H9 (cell line): ENCODE measurements around the gene WDR70. TPM values are rescaled to one million over a fixed set of nuclear protein-coding genes. Genes with fewer than 3 reads are reported as not detected.

Experiments used
- DNase-seq: peaks from one replicate; pipeline ENCODE4 v3.0.0-alpha.2; 2017
- H2AFZ ChIP-seq: one replicate; pipeline ENCODE4 v1.6.1; 2013; ENCODE audit warnings: mild to moderate bottlenecking, low read length, control low read depth, moderate library complexity
- H2AK5ac ChIP-seq: 2 replicates; pipeline ENCODE4 v1.6.1; 2013; ENCODE audit warnings: low read length, control low read depth, mixed read lengths; ENCODE audit not compliant: insufficient read length
- H2BK120ac ChIP-seq: one replicate; pipeline ENCODE4 v1.6.1; 2013; ENCODE audit warnings: low read depth, mild to moderate bottlenecking, low read length, control low read depth, inconsistent platforms; ENCODE audit not compliant: poor library complexity, severe bottlenecking
- H2BK12ac ChIP-seq: 2 replicates; pipeline ENCODE4 v1.6.1; 2013; ENCODE audit warnings: low read length, control low read depth, mixed read lengths, low read depth; ENCODE audit not compliant: insufficient read length
- H2BK15ac ChIP-seq: 2 replicates; pipeline ENCODE4 v1.6.1; 2013; ENCODE audit warnings: low read depth, low read length, control low read depth
- H2BK20ac ChIP-seq: one replicate; pipeline ENCODE4 v1.6.1; 2013; ENCODE audit warnings: low read depth, mild to moderate bottlenecking, low read length, control low read depth, inconsistent platforms; ENCODE audit not compliant: poor library complexity, severe bottlenecking
- H2BK5ac ChIP-seq: 2 replicates; pipeline ENCODE4 v1.6.1; 2013; ENCODE audit warnings: low read length, control low read depth, mixed read lengths; ENCODE audit not compliant: insufficient read length
- H3K14ac ChIP-seq: 2 replicates; pipeline ENCODE4 v1.6.1; 2013; ENCODE audit warnings: low read length, control low read depth; ENCODE audit not compliant: insufficient read depth
- H3K18ac ChIP-seq: 2 replicates; pipeline ENCODE4 v1.6.1; 2013; ENCODE audit warnings: low read depth, mild to moderate bottlenecking, mixed read lengths, low read length, control low read depth; ENCODE audit not compliant: insufficient read length
- H3K23ac ChIP-seq: 2 replicates; pipeline ENCODE4 v1.6.1; 2013; ENCODE audit warnings: low read length, control low read depth, mixed read lengths, low read depth; ENCODE audit not compliant: insufficient read length
- H3K23me2 ChIP-seq: 2 replicates; pipeline ENCODE4 v1.6.1; 2013; ENCODE audit warnings: low read depth, mild to moderate bottlenecking, mixed read lengths, low read length, control low read depth; ENCODE audit not compliant: insufficient read length, poor library complexity, severe bottlenecking
- H3K27ac ChIP-seq: 2 replicates; pipeline ENCODE4 v1.5.1; 2013; ENCODE audit warnings: low read length, control low read depth, mixed read lengths, low read depth; ENCODE audit not compliant: insufficient read length
- H3K27me3 ChIP-seq: 2 replicates; pipeline ENCODE4 v1.6.1; 2013; ENCODE audit warnings: low read length, control low read depth, inconsistent platforms; ENCODE audit not compliant: insufficient read depth
- H3K4ac ChIP-seq: 2 replicates; pipeline ENCODE4 v1.6.1; 2013; ENCODE audit warnings: low read depth, mild to moderate bottlenecking, control low read depth, inconsistent platforms, low read length, moderate library complexity
- H3K4me1 ChIP-seq: 2 replicates; pipeline ENCODE4 v1.6.1; 2013; ENCODE audit warnings: low read length, control low read depth, inconsistent platforms; ENCODE audit not compliant: insufficient read depth
- H3K4me2 ChIP-seq: 2 replicates; pipeline ENCODE4 v1.6.1; 2013; ENCODE audit warnings: low read length, control low read depth, mixed read lengths; ENCODE audit not compliant: insufficient read length, insufficient read depth
- H3K56ac ChIP-seq: 2 replicates; pipeline ENCODE4 v1.6.1; 2013; ENCODE audit warnings: low read depth, mild to moderate bottlenecking, mixed read lengths, low read length, control low read depth; ENCODE audit not compliant: insufficient read length
- H3K79me1 ChIP-seq: 2 replicates; pipeline ENCODE4 v1.6.1; 2013; ENCODE audit warnings: low read depth, mild to moderate bottlenecking, moderate library complexity, low read length, control low read depth, inconsistent platforms; ENCODE audit not compliant: insufficient read depth, poor library complexity, severe bottlenecking
- H3K79me2 ChIP-seq: 2 replicates; pipeline ENCODE4 v1.6.1; 2013; ENCODE audit warnings: low read length, control low read depth, inconsistent platforms; ENCODE audit not compliant: insufficient read depth
- H3K9ac ChIP-seq: 2 replicates; pipeline ENCODE4 v1.6.1; 2013; ENCODE audit warnings: low read length, control low read depth, mixed read lengths; ENCODE audit not compliant: insufficient read length; ENCODE audit errors: extremely low read depth
- H3K9me3 ChIP-seq: one replicate; pipeline ENCODE4 v1.6.1; 2013; ENCODE audit warnings: low read depth, low read length, inconsistent platforms; ENCODE audit not compliant: control insufficient read depth
- H3T11ph ChIP-seq: one replicate; pipeline ENCODE4 v1.6.1; 2013; ENCODE audit warnings: mild to moderate bottlenecking, low read length, control low read depth, inconsistent platforms
- H4K20me1 ChIP-seq: one replicate; pipeline ENCODE4 v1.6.1; 2013; ENCODE audit not compliant: control insufficient read depth, insufficient read length, insufficient read depth
- H4K5ac ChIP-seq: 2 replicates; pipeline ENCODE4 v1.6.1; 2013; ENCODE audit warnings: low read depth, mild to moderate bottlenecking, mixed read lengths, low read length, control low read depth; ENCODE audit not compliant: insufficient read length
- H4K8ac ChIP-seq: replicated peaks from 2 replicates; pipeline ENCODE4 v1.6.1; 2013; ENCODE audit warnings: low read length, control low read depth, mixed read lengths, low read depth; ENCODE audit not compliant: insufficient read length
- H4K91ac ChIP-seq: 2 replicates; pipeline ENCODE4 v1.6.1; 2013; ENCODE audit warnings: low read depth, mild to moderate bottlenecking, moderate library complexity, mixed read lengths, low read length, control low read depth; ENCODE audit not compliant: insufficient read length
- H3K27ac Mint-ChIP-seq, 3 experiments: 2 replicates in 2 of 3; 3 replicates in 1 of 3; pipeline ENCODE4 v1.8.0; 2020 to 2021; ENCODE audit warnings: mixed read lengths in 3 of 3, mild to moderate bottlenecking in 1 of 3, moderate library complexity in 1 of 3
- H3K27me3 Mint-ChIP-seq: 2 replicates; pipeline ENCODE4 v1.8.0; 2021; ENCODE audit warnings: low read depth, mild to moderate bottlenecking, moderate library complexity, mixed read lengths
- H3K36me3 Mint-ChIP-seq, 3 experiments: 2 replicates in 2 of 3; 3 replicates in 1 of 3; pipeline ENCODE4 v1.8.0; 2020 to 2021; ENCODE audit warnings: low read depth in 3 of 3, mixed read lengths in 3 of 3; ENCODE audit not compliant: insufficient read depth in 1 of 3
- H3K4me1 Mint-ChIP-seq, 2 experiments: 2 replicates each; pipeline ENCODE4 v1.8.0; 2020; ENCODE audit warnings: mixed read lengths in 2 of 2
- H3K4me3 Mint-ChIP-seq, 2 experiments: 2 replicates in 1 of 2; 3 replicates in 1 of 2; pipeline ENCODE4 v1.8.0; 2020 to 2021; ENCODE audit warnings: mild to moderate bottlenecking in 2 of 2, mixed read lengths in 2 of 2, moderate library complexity in 1 of 2
- H3K9me3 Mint-ChIP-seq, 2 experiments: 2 replicates in 1 of 2; 3 replicates in 1 of 2; pipeline ENCODE4 v1.8.0; 2020; ENCODE audit warnings: mild to moderate bottlenecking in 2 of 2, mixed read lengths in 2 of 2, moderate library complexity in 1 of 2
- WGBS: extraction: QIAGEN DNeasy Blood & Tissue Kit; methylation state at CpG from one replicate; pipeline ENCODE4 v1.1.7; 2013; ENCODE audit warnings: missing lambda C conversion rate, low lambda C conversion rate, mixed read lengths; ENCODE audit not compliant: insufficient read length; ENCODE audit errors: extremely low coverage; 5-methylcytosine and 5-hydroxymethylcytosine counted together
- total RNA-seq: library from RNA; stranded (reverse); gene quantifications from 2 replicates; pipeline ENCODE4 v1.2.1, GENCODE V29; 2021
- TF ChIP-seq, protein P1 (sequence below): fragments of 200-600 bp; sonication (generic); conservative IDR thresholded peaks from 3 replicates; pipeline ENCODE4 v1.8.0; 2021; ENCODE audit warnings: antibody characterized with exemption, mild to moderate bottlenecking

The WDR70 gene
- total RNA-seq, 1 experiment from 2014 or later = 38.1 TPM

GRCh38 chr5:37776826-37777225, 397.7 kb downstream of the WDR70 start:
- Histone ChIP-seq H3K9me3 (no peaks in the 10 kb centered on the region), H3K27ac (no peak overlapping the region), H4K91ac (no peak overlapping the region), H3K4me2 (no peak overlapping the region), H3K4me1 (no peaks in the 10 kb centered on the region), H3K56ac (no peak overlapping the region), H3K4ac (no peak overlapping the region), H2BK20ac (no peak overlapping the region), H3K27me3 (no peaks in the 10 kb centered on the region), H4K5ac (no peak overlapping the region), H4K8ac (no peak overlapping the region), H2AFZ (no peak overlapping the region), H3K18ac (no peak overlapping the region), H4K20me1 (no peaks in the 10 kb centered on the region), H3K23me2 (no peaks in the 10 kb centered on the region), H2BK5ac (no peak overlapping the region), H2BK12ac (no peak overlapping the region), H3T11ph (no peak overlapping the region), H2BK15ac (no peak overlapping the region), H3K9ac (no peak overlapping the region), H2BK120ac (no peak overlapping the region), H3K79me2 (no peaks in the 10 kb centered on the region), H3K14ac (no peak overlapping the region), H3K79me1 (no peaks in the 10 kb centered on the region), H2AK5ac (no peak overlapping the region), H3K23ac (no peak overlapping the region)
- no peak for DNase-seq
- TF ChIP-seq, protein P1, sequence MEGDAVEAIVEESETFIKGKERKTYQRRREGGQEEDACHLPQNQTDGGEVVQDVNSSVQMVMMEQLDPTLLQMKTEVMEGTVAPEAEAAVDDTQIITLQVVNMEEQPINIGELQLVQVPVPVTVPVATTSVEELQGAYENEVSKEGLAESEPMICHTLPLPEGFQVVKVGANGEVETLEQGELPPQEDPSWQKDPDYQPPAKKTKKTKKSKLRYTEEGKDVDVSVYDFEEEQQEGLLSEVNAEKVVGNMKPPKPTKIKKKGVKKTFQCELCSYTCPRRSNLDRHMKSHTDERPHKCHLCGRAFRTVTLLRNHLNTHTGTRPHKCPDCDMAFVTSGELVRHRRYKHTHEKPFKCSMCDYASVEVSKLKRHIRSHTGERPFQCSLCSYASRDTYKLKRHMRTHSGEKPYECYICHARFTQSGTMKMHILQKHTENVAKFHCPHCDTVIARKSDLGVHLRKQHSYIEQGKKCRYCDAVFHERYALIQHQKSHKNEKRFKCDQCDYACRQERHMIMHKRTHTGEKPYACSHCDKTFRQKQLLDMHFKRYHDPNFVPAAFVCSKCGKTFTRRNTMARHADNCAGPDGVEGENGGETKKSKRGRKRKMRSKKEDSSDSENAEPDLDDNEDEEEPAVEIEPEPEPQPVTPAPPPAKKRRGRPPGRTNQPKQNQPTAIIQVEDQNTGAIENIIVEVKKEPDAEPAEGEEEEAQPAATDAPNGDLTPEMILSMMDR = no peak
- Mint-ChIP-seq H3K4me3 (no peak overlapping the region), H3K36me3 (peaks cover 5 to 17% (median 11%) of the 10 kb centered on the region in 3 experiments), H3K27me3 (no peaks in the 10 kb centered on the region; the same call in 1 of the 2 replicates), H3K4me1 (peaks cover 0 to 2% of the 10 kb centered on the region in 2 experiments; a peak in 1 of 4 replicates), H3K27ac (no peak overlapping the region; a peak in 1 of 7 replicates), H3K9me3 (peaks cover 15 to 16% of the 10 kb centered on the region in 2 experiments)
- no CpG with 5 or more reads among the region's 7 CpGs for WGBS
